HG03439 (cell line): ENCODE measurements around the gene ZCCHC24.
"Not testable (repeated sequence)": the region's sequence is repeated elsewhere in the genome, so short reads cannot be mapped to it uniquely, and the experiment has no call there.

ENCODE experiments used
- ATAC-seq: cut with Tn5 transposase; IDR thresholded peaks from one replicate; pipeline ENCODE4 v1.9.1; 2021; ENCODE audit warnings: mild to moderate bottlenecking, moderate library complexity; ENCODE audit not compliant: unreplicated experiment

ZCCHC24 gene

DNA sequence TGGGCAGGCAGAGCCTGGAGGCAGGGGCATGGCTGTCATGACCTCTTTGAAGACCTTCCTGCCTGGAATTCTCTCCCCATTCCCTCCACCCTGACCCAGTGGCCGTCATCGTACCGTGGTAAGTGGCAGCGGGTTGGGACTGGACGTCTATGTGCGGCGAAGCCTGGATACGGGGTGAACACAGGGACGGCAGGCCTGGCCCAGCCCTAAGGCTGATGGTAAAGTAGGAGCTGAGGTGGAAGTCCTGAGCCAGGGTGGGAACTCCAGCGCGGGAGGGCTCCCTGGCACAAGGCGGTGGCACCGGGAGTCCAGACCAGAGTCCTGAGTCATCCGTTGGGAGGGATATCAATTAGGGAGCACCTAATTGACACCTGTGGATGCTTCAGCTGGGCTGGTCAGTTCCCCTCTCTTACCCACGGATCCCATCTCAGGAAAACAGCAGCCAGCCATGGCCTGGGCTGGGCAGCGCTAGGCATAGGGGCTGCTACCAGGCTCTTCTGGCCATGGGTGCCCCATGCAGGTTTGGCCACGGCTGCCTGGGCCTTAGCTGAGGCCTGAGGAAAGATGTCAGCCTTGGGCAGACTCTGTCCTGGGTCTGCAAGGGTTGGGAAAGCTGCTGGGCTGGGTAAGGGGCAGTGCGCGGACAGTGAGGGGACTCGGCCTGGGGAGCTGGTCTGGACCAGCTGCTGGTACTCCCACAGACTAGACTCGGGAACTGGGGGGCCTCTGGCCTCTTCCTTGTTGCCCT, 94.8 kb downstream of the ZCCHC24 start:
- no peak for ATAC-seq

GRCh38 chr10:79349766-79350406, 95.5 kb downstream of the ZCCHC24 start:
- no peak for ATAC-seq

DNA sequence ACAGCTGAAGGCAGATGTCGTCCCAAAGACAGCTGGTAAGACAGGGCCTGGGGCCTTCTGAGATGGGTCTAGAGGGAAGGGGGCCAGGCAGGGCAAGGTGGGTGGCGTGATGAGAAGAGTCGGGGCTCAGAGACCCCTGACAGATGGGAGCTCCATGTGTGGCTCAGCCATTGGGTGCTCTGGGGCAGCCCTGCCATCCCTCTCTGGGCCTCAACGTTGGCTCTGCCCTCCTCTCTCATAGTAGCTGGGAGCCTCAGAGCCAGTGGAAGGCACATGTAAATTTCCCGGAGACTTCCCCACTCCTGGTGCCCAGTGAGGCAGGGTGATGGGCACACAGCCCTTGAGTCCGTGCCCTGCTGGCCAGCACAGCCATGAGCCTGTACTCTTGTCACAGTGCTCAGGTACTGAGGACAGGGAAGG, 96.3 kb downstream of the ZCCHC24 start:
- ATAC-seq: no peak

DNA sequence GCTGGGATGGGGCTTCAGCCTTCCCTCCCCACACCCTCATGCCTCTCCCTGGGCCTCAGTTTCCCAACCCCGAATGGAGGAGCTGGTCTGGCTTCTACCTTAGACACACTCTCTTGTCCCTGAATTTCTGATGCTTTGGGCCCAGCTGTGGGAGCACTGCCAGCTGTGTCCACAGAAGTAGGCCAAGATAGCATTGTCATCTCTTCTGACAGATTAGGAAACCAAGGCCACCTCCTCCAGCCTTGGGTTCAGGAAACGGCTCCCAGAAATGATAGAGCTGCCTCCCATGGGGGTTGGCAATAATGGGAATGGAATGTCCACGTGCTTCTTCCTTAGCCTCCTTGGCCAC, 96.8 kb downstream of the ZCCHC24 start:
- no peak for ATAC-seq

DNA sequence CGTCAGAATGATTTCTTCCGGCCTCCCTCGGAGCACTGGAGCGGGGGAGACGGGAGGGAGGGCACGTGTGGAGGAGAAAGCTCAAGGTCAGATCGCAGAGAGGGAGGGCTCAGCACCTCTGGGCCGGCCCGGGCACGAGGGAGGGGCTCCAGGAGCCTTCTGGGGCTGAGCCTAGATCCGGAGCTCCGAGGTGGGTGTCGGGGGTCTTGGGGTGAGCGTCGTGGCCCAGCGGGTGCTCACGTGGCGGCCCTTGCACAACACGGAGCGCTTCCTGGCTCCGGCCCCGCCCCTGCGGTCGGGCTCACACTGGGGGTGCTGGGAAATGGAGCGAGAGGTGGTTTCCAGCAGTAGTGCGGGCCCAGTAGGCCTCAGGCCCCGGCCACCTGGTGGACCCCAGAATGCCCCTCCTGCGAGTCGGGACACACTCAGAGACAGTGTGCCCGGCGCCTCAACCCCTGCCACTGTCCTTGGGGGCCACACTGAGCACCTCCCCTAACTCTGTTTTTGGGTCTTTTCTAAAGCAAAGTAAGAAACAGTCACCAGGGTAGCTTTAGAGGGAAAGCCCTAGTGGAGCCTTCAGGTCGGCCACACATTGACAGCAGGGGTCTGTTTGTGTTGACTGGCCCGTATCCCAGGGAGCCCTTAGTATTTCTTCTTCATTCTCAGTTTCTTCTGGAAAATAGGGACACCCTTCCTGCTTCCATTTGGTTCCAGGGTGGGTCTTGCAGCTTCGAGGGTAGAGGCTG, 97.4 kb downstream of the ZCCHC24 start:
- ATAC-seq: peak; percentile 73

DNA sequence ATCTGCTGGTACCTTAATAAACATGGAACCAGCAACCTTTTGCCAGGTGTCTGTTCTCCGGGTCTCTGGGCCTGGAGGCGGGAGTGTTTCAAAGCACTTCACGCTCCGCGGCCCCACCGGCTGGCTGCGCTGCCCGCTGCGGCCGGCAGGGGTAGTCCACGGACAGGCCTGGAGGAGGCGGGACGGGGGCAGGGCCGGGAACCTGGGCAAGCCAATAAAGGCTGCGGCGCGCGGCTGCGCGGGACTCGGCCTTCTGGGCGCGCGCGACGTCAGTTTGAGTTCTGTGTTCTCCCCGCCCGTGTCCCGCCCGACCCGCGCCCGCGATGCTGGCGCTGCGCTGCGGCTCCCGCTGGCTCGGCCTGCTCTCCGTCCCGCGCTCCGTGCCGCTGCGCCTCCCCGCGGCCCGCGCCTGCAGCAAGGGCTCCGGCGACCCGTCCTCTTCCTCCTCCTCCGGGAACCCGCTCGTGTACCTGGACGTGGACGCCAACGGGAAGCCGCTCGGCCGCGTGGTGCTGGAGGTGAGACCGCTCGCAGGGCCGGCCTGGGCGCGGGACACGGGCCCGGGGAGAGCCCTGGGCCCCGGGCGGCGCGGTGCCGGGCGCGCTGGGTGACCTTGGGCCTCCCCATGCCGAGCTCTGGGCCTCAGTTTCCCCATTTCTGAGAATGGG, 98.1 kb downstream of the ZCCHC24 start, which contains the start of gene PPIF:
TSS of gene PPIF (plus strand) at position 244 of the 668 bp plus-strand sequence. CDS start at position 324, 80 bp downstream.
- ATAC-seq: peak; percentile 77

DNA sequence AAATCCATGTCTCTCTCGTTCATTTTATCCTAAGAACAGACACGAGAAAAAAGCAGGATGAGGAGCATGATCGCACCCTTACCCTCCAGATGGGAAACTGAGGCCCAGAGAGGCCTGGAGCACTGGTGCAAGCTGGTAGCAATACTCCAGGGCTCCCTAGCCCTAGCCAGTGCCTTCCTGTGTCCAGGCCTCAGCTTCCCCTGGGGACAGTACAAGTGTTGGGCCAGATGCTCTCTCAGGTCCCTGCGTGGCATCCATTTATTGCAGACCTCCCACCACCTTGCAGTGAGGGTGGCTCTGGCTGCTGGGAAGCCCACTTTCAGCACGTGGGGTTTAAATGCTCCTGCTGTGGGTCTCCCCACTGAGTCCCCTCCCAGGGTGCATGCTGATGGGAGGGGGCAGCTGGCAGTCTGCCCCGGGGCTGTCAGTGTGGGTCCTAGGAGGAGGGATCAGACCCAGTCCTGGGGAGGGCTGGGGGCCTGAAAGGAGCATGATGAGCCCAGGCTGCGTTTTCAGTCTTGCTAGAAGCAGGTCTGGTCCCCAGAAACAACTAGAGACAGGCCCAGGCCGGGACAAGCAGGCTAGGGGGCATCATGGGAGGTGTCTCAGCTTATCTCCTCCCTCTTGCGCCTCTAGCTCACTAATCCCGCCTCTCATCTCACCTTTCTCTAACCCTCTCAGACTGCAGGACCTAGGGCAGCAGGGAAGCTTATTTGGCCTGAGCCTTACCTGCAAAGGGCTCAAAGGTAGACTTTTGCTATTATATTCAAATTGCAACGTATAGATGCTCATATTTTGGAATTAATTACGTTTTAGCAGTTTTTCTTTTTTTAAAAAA, 98.8 kb downstream of the ZCCHC24 start:
- ATAC-seq: no peak

- no peak for ATAC-seq
Observed at GRCh38 chr10:79346012-79346340, 99.4 kb downstream of the ZCCHC24 start.

- ATAC-seq: no peak
Observed at GRCh38 chr10:79345241-79346011, 100.0 kb downstream of the ZCCHC24 start.

GRCh38 chr10:79344502-79345195, 100.8 kb downstream of the ZCCHC24 start:
- ATAC-seq: no peak

GRCh38 chr10:79342811-79343561, 102.4 kb downstream of the ZCCHC24 start:
- ATAC-seq: no peak

DNA sequence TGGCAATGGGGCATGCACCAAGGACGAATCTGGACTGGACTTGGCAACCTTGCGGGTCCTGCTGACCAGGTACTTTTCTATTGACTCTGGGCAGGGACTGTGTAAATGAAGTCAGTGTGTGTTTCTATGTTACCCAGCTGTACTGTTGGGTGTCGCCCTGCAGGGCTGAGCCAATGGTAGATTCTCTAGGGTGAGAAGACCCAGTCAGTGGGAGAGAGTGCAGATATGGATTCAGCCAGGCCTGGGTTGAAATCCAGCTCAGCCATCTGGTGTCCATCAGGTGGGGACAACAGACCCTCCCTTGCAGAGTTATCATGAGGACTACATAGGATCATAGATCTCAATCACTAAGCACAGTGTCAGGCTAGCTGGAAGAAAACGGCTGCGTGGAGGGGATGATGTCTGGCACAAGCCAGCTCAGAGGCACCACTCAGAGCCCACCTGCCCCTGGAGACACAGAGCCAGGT, 103.1 kb downstream of the ZCCHC24 start:
- no peak for ATAC-seq

DNA sequence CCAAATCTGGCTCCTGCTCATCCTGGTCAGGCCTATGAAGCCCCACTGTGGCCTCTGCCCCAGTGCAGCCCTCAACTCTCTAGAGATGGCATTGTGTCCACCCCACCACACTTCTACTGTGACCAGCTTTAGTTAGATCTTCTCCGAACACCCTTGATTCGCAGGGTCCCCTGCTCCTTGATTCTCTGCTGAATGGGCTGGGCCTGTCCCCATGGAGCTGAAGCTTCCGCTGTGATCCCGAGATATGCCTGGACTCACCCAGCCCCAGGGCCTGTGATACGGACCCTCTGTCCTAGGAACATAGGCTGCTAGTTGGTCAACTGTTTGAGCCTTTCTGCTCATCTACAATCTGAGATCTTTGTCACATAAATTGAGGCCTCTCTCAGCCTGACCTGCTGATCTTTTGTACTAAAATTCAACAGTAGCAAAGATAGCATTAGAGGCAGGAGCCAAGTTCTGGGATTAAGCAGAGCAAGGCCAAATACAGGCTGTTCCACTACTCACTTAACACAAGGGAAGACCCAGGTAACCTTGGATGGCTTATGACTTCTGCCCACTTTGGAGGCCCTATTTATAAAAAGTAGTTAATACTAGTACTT, 104.7 kb downstream of the ZCCHC24 start:
- no peak for ATAC-seq

GRCh38 chr10:79339266-79339665, 106.2 kb downstream of the ZCCHC24 start:
- no peak for ATAC-seq

- not testable (repeated sequence) for ATAC-seq
Observed at GRCh38 chr10:79337783-79338469, 107.5 kb downstream of the ZCCHC24 start.

GRCh38 chr10:79336739-79337138, 108.7 kb downstream of the ZCCHC24 start:
- ATAC-seq: no peak

- ATAC-seq: no peak
Observed at GRCh38 chr10:79336276-79336675, 109.1 kb downstream of the ZCCHC24 start.
